ENCODE data around the gene GALNS. TPM values are rescaled to one million over a fixed set of nuclear protein-coding genes. Genes with fewer than 3 reads are reported as not detected.

GALNS gene
- total RNA-seq, 1 donor from 2014 or later, result 24.7 TPM

DNA sequence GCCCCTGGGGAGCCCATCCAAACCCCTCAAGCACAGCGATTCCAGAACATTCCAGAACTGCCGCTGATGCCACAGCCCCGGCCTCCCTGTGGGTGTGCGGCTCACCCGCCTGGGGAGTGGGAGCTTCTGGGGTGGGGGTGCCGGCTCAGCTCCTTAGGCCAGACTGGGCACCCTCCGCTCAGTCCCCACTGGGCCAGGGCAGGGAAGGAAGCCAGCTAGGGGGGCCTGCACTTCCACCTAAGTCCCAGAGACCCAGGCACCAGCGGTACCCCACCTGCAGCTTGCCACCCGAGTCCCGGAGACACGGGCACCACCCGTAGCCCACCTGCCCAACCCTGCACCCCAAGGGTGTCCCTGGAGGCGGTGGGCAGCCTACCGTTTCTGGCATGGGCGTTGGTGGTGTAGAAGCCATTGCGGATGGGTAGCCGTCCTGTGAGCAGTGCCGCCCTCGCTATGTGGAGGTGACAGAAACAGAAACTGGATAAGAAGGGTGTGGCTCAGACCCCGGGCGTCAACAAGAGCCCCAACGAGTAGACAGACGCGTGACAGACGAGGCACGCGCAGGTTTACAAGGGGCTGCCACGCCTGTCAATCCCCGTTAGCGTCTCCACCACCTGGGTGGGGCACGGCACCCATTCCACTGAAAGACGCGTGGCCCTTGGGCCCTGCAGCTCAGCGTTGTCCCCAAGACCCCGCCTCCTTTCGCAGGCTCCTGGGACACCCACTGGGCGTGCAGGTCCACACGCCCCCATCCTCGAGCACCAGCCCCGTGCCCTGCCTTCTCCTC, 15.0 kb downstream of the GALNS start:
- Mint-ChIP-seq H3K27me3 (ENCODE audit: unreplicated experiment) (peaks cover 6% of the 10 kb centered on the region), H3K4me1 (ENCODE audit: unreplicated experiment) (no peaks in the 10 kb centered on the region), H3K36me3 (ENCODE audit: low read depth, unreplicated experiment) (peaks cover 9% of the 10 kb centered on the region), H3K9me3 (ENCODE audit: unreplicated experiment) (no peaks in the 10 kb centered on the region), H3K27ac (ENCODE audit: unreplicated experiment) (no peak overlapping the region), H3K4me3 (ENCODE audit: unreplicated experiment) (no peak overlapping the region)
- no peak for DNase-seq (ENCODE audit: low spot score)
- TF ChIP-seq, protein P1, sequence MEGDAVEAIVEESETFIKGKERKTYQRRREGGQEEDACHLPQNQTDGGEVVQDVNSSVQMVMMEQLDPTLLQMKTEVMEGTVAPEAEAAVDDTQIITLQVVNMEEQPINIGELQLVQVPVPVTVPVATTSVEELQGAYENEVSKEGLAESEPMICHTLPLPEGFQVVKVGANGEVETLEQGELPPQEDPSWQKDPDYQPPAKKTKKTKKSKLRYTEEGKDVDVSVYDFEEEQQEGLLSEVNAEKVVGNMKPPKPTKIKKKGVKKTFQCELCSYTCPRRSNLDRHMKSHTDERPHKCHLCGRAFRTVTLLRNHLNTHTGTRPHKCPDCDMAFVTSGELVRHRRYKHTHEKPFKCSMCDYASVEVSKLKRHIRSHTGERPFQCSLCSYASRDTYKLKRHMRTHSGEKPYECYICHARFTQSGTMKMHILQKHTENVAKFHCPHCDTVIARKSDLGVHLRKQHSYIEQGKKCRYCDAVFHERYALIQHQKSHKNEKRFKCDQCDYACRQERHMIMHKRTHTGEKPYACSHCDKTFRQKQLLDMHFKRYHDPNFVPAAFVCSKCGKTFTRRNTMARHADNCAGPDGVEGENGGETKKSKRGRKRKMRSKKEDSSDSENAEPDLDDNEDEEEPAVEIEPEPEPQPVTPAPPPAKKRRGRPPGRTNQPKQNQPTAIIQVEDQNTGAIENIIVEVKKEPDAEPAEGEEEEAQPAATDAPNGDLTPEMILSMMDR (IDR thresholded peaks at IDR 0.05; ENCODE audit: unreplicated experiment), result no peak

DNA sequence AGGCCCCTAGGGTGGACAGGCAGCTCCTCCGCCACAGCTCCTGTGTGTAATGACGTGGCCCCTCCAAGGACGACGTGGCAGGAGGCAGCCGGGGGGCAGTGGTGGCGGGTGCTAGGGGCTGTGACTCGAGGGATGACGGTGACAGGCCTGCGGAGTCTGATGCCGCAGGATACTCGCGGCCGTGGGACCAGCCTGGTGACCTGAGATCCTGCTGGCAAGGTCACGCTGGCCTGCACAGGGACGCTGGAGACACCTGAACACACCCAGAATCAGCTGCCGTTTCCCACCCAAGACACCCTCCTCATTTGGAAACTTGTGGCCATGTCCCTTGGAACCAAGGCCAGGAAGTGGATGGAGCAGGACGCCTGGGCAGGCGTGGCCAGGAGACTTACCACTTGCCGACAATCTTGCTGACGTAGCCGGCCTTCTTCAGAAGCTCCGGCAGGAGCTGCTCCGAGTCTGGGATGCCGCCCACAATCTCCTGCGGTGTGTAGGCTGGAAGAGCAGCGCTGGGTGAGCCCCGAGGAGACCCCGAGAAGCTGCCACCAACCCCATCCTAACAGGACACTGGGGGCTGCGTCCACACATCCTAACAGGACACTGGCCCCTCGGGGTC, 16.0 kb downstream of the GALNS start:
- Mint-ChIP-seq H3K27me3 (ENCODE audit: unreplicated experiment) (peaks cover 6% of the 10 kb centered on the region), H3K9me3 (ENCODE audit: unreplicated experiment) (no peaks in the 10 kb centered on the region), H3K4me3 (ENCODE audit: unreplicated experiment) (no peak overlapping the region), H3K36me3 (ENCODE audit: low read depth, unreplicated experiment) (peaks cover 9% of the 10 kb centered on the region), H3K27ac (ENCODE audit: unreplicated experiment) (no peak overlapping the region), H3K4me1 (ENCODE audit: unreplicated experiment) (no peaks in the 10 kb centered on the region)
- DNase-seq (ENCODE audit: low spot score), result no peak
- TF ChIP-seq, protein P1 (IDR thresholded peaks at IDR 0.05; ENCODE audit: unreplicated experiment), result no peak

DNA sequence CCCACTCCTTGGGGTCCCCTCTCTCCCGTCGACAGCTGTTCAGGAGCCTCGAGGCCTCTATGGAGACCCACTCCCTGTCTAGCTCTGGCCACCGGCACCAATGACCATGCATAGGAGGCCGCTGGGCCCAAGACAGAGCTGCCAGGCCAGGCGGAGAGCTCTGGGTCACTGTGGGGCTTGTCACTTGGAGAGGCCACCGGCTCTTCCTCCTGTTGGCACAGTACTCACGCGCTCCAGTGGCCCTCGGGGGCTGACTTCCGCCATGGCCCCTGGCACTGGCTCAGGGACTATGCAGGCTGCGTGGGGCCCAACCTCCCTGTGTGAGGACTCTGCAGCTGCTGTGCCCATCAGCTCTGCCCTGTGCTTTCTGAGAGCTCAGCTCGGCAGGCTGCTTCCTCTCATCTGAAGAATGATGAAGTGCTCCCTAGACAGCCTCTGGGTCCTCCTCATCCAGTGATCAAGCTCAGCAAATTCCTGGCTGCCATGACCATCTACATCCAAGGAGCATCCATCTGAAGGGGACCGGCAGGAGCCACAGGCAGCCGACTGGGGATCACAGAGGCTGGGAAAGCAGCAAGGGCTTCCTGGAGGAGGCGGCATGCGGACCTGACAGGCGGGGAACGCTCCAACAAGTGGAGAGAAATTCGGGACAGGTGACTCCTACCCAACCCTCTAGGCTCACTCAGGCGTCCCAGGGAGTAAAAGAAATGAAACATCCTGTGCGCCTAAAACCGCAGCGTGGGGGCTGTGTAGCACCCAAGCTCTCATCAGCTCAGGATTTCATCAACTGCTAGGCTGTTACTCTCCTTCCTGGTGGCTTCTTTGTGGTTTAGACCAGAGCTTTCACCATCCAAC, 16.8 kb downstream of the GALNS start:
- peaks cover 9% of the 10 kb centered on the region for H3K36me3 Mint-ChIP-seq (ENCODE audit: low read depth, unreplicated experiment)
- TF ChIP-seq, protein P1 (IDR thresholded peaks at IDR 0.05; ENCODE audit: unreplicated experiment), result no peak
- H3K4me1 Mint-ChIP-seq (ENCODE audit: unreplicated experiment), result no peaks in the 10 kb centered on the region
- no peak overlapping the region for H3K27ac Mint-ChIP-seq (ENCODE audit: unreplicated experiment)
- H3K9me3 Mint-ChIP-seq (ENCODE audit: unreplicated experiment), result no peaks in the 10 kb centered on the region
- H3K27me3 Mint-ChIP-seq (ENCODE audit: unreplicated experiment), result peaks cover 6% of the 10 kb centered on the region
- no peak overlapping the region for H3K4me3 Mint-ChIP-seq (ENCODE audit: unreplicated experiment)
- no peak for DNase-seq (ENCODE audit: low spot score)

DNA sequence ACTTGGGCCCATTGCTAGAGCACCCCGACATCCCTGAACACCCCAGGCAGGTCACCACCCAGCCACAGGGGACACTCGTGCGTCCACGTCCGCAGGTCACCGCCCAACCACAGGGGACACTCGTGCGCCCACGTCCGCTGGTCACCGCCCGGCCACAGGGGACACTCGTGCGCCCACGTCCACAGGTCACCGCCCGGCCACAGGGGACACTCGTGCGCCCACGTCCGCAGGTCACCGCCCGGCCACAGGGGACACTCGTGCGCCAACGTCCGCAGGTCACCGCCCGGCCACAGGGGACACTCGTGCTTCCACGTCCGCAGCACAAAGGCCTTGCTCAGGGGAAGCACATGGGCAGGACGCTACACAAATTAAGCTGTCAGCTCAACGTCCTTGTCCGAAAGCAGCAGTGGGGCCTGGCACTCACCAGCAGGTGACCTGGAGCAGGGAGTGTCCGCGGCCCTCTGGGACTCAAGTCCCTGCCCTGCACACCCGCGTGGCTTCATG, 17.7 kb downstream of the GALNS start:
- H3K27ac Mint-ChIP-seq (ENCODE audit: unreplicated experiment), result no peak overlapping the region
- DNase-seq (ENCODE audit: low spot score), result no peak
- no peaks in the 10 kb centered on the region for H3K4me1 Mint-ChIP-seq (ENCODE audit: unreplicated experiment)
- peak overlapping the region; percentile 31 for H3K4me3 Mint-ChIP-seq (ENCODE audit: unreplicated experiment)
- TF ChIP-seq, protein P1 (IDR thresholded peaks at IDR 0.05; ENCODE audit: unreplicated experiment), result peak; percentile 29
- peaks cover 9% of the 10 kb centered on the region for H3K36me3 Mint-ChIP-seq (ENCODE audit: low read depth, unreplicated experiment)
- H3K9me3 Mint-ChIP-seq (ENCODE audit: unreplicated experiment), result no peaks in the 10 kb centered on the region
- peaks cover 6% of the 10 kb centered on the region for H3K27me3 Mint-ChIP-seq (ENCODE audit: unreplicated experiment)

All from endothelial cell (in vitro differentiated cells).